Measurements from ENCODE around the gene CLTCL1.
A peak's percentile ranks its signal among the peaks of the same experiment; 100 is the strongest.

The CLTCL1 gene

DNA sequence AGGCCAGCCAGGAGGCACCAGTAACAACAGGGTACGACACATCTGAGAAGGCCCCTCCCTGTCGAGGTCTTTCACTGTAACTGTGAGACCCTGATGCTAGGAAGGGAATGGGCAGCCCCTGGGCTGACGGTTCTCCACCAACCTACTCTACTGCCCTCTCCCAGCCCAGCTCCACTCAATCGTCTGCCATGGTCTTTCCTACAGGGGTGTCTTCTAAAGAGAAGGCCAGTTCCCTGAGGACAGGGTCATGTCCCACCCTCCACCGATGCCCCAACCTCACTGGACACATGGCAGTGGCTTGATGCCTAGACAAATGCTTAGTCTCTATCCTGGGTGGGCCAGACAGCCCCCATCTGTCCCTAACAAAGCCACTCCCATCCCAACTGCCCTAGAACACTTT lies 67.0 kb downstream of the CLTCL1 start:
- TF ChIP-seq, protein P1, sequence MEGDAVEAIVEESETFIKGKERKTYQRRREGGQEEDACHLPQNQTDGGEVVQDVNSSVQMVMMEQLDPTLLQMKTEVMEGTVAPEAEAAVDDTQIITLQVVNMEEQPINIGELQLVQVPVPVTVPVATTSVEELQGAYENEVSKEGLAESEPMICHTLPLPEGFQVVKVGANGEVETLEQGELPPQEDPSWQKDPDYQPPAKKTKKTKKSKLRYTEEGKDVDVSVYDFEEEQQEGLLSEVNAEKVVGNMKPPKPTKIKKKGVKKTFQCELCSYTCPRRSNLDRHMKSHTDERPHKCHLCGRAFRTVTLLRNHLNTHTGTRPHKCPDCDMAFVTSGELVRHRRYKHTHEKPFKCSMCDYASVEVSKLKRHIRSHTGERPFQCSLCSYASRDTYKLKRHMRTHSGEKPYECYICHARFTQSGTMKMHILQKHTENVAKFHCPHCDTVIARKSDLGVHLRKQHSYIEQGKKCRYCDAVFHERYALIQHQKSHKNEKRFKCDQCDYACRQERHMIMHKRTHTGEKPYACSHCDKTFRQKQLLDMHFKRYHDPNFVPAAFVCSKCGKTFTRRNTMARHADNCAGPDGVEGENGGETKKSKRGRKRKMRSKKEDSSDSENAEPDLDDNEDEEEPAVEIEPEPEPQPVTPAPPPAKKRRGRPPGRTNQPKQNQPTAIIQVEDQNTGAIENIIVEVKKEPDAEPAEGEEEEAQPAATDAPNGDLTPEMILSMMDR (IDR thresholded peaks at IDR 0.05) = no peak
- H3K27ac Mint-ChIP-seq = no peak overlapping the region
- no peak overlapping the region for H3K4me3 Mint-ChIP-seq
- no peaks in the 10 kb centered on the region for H3K4me1 Mint-ChIP-seq
- peaks cover 11% of the 10 kb centered on the region for H3K27me3 Mint-ChIP-seq (ENCODE audit: low read depth, poor library complexity)
- no peak for DNase-seq
- H3K36me3 Mint-ChIP-seq (ENCODE audit: low read depth) = peaks cover 30% of the 10 kb centered on the region
- no peaks in the 10 kb centered on the region for H3K9me3 Mint-ChIP-seq

DNA sequence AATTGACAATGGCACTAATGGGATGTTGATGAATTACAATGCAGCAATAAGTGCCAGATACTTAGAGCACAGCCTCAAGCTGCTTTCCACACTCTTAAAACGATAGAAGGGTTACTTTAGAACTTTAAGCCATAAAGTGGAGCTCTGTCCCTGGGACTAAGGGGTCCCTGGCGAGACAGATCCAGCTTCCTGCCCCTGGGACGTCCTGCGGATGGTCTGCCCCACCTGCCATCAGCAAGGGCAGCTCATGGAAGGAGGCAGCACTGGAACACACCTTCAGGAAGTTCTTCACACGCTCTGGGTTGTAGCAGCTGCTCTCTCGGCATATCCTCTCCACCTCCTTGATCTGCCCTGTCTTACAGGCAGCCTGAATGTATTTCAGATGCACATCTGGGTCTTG lies 67.9 kb downstream of the CLTCL1 start:
- no peaks in the 10 kb centered on the region for H3K9me3 Mint-ChIP-seq
- H3K27me3 Mint-ChIP-seq (ENCODE audit: low read depth, poor library complexity) = peaks cover 7% of the 10 kb centered on the region
- H3K4me3 Mint-ChIP-seq = no peak overlapping the region
- no peaks in the 10 kb centered on the region for H3K4me1 Mint-ChIP-seq
- DNase-seq = no peak
- TF ChIP-seq, protein P1 (IDR thresholded peaks at IDR 0.05) = no peak
- H3K36me3 Mint-ChIP-seq (ENCODE audit: low read depth) = peaks cover 26% of the 10 kb centered on the region
- no peak overlapping the region for H3K27ac Mint-ChIP-seq

DNA sequence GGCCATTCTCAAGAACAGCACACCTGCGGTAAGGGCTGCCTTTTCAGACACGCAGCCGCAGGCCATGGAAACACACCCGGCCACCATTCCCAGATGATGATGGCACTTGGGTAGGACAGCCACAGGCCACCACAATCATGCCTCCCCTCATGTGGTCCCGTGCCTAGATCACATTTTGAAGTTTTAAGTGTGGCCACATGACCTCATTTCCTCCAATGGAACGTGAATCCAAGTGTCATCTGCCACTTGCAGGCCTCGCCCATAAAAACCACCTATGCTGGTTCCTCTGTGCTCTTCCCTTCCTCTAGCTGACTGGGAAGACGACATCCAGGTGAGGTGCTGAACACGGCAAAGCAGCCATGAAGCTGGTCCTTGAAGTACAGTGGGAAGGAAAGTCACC lies 68.4 kb downstream of the CLTCL1 start:
- H3K27me3 Mint-ChIP-seq (ENCODE audit: low read depth, poor library complexity) = peaks cover 7% of the 10 kb centered on the region
- no peak overlapping the region for H3K4me3 Mint-ChIP-seq
- no peak for DNase-seq
- no peaks in the 10 kb centered on the region for H3K9me3 Mint-ChIP-seq
- TF ChIP-seq, protein P1 (IDR thresholded peaks at IDR 0.05) = no peak
- H3K27ac Mint-ChIP-seq = no peak overlapping the region
- peaks cover 4% of the 10 kb centered on the region for H3K4me1 Mint-ChIP-seq
- H3K36me3 Mint-ChIP-seq (ENCODE audit: low read depth) = peaks cover 24% of the 10 kb centered on the region

DNA sequence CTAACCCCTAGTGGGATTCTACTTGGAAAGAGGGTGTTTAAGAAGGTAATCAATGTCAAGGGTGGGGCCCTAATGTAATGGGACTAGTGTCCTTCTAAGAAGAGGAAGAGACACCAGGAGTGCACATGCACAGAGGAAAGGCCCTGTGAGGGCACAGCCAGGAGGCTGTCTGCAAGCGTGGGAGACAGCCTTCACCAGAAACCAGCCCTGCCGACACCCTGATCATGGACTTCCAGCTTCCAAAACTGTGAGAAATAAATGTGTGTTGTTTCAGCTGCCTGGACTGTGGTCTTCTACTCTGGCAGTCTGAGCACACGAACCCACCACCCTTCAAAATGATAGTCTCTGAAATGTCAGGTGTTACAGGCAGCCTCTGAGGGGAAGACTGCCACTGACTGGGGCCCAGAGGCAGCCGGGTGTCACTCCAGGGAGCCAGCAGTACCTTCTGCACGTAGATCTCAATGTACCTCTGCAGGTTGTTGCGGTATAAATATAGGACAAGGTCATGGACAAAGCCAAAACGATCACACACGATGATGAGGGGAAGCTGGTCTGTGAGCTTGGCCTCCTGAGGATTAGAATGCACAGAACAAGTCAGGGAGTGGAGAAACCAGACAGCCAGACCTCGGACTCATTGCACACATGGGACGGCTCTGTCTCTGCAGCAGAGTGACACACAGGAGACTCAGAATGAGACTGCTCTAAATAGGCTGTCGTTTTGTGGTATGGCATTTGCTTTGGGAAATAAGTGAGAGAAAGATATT lies 69.1 kb downstream of the CLTCL1 start:
- H3K4me3 Mint-ChIP-seq = no peak overlapping the region

DNA sequence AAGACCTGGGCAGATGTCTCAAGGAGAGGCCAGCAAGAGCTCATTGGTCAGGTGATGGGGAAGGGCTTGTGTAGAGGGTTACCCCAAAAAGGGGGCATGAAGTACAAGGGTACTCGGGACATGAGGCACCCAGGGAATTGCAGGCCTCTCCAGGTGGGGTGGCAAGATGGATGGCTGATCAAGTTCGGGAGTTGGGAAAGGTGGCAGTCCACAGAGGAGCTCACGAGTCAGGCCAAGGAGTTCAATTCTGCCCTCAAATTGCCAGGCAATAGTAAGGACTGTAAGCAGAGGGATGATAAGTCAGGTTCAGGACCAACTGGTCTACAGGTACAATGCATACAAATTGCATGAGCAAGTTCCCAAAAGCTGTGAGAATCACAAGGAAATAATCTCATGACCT lies 70.7 kb downstream of the CLTCL1 start:
- no peak for DNase-seq
- Mint-ChIP-seq H3K36me3 (ENCODE audit: low read depth) (peaks cover 19% of the 10 kb centered on the region), H3K27ac (peak overlapping the region; percentile 13), H3K27me3 (ENCODE audit: low read depth, poor library complexity) (peaks cover 7% of the 10 kb centered on the region), H3K4me1 (peaks cover 9% of the 10 kb centered on the region), H3K9me3 (no peaks in the 10 kb centered on the region), H3K4me3 (no peak overlapping the region)
- TF ChIP-seq, protein P1 (IDR thresholded peaks at IDR 0.05) = no peak

More for the DNA sequence above, 69.1 kb downstream of the CLTCL1 start:
- Mint-ChIP-seq H3K36me3 (ENCODE audit: low read depth) (peaks cover 19% of the 10 kb centered on the region), H3K9me3 (no peaks in the 10 kb centered on the region), H3K4me1 (peaks cover 9% of the 10 kb centered on the region), H3K27me3 (ENCODE audit: low read depth, poor library complexity) (peaks cover 7% of the 10 kb centered on the region), H3K27ac (no peak overlapping the region)
- DNase-seq = no peak
- TF ChIP-seq, protein P1 (IDR thresholded peaks at IDR 0.05) = no peak
